GM18498 (cell line): ENCODE results near the gene PLEKHH1.
"Not testable (repeated sequence)": the region's sequence is repeated elsewhere in the genome, so short reads cannot be mapped to it uniquely, and the experiment has no call there.

Experiments used
- ATAC-seq: cut with Tn5 transposase; IDR thresholded peaks from one replicate; pipeline ENCODE4 v1.9.1; 2021; ENCODE audit warnings: mild to moderate bottlenecking, moderate library complexity; ENCODE audit not compliant: unreplicated experiment

The PLEKHH1 gene

DNA sequence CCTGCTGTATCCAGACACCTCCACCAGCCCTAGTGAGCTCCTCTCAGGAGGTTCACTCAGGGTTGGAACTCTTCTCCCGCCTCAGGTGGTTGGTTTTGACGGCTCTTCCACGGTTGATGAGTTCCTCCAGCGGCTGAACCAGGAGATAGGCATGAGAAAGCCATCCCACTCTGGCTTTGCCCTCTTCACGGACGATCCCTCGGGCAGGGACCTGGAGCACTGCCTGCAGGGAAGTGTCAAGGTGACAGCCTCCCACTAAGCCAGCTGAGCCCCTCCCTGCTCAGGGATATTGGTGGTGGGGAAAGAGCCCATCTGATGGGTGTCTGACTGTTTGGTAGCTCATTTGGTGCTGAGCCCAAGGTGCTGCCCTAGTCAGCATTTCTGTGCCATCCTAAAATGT, 46.5 kb downstream of the PLEKHH1 start:
- no peak for ATAC-seq

- ATAC-seq = no peak
Measured at GRCh38 chr14:67580336-67581171, 47.5 kb downstream of the PLEKHH1 start.

DNA sequence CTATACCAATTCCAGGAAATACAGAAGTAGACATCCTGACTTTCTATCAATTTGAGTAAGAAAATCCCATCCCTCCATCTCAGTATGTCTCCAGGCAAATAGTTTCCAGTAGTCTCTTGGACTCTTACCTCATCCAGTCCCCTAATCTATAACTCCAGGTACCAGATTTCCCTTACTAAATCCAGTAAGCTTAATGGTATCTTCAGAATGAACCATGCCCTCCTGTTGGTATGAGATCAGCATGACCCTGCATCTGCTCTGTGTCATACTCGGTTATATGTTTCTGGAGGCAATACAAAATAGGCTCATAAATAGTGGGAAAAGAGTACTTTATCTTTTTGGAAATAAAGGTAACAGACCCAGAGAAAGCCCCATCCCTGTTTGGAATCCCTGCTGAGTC, 48.6 kb downstream of the PLEKHH1 start:
- no peak for ATAC-seq

- no peak for ATAC-seq
Measured at GRCh38 chr14:67582061-67582460, 49.0 kb downstream of the PLEKHH1 start.

DNA sequence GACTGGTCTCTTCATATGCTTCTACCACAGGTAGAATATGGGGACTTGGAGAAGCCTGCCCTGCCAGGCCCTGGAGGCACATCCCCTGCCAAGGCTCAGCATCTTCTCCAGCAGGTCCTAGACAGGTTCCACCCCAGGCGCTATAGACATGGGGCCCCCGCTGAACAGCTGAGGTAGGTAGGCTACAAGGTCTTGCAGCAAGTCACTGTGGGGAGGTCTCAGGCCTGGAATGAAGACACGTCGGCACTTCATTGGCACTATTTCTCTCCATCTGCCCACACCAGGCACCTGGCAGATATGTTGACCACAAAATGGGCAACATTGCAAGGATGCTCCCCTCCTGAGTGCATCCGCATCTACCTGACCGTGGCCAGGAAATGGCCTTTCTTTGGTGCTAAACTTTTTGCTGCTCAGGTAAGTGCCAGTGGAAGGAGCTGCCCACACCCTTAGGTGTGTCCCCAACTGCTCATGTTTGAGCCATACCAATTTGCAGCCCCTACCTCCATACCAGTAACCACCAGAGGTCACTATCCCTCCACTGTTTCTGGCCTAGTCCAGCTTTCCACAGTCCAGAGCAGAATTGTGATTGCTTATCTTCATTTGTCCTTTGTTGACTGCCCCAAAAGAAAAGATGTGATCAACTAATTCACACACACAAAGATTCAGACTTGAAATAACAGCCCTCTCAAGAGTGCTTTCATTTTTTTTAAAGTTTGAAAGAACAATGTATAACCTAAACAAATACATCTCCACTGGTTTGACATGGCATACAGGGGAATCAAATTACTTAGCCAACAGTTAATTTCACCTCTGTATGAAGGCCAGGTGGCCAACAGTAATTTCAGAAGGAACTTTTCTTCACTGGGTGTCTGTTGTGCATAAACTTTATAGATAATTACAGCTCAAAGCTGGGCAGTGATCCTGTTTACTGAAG, 50.9 kb downstream of the PLEKHH1 start:
- peak; percentile 72 for ATAC-seq

- ATAC-seq = no peak
Measured at GRCh38 chr14:67584978-67585377, 51.9 kb downstream of the PLEKHH1 start.

DNA sequence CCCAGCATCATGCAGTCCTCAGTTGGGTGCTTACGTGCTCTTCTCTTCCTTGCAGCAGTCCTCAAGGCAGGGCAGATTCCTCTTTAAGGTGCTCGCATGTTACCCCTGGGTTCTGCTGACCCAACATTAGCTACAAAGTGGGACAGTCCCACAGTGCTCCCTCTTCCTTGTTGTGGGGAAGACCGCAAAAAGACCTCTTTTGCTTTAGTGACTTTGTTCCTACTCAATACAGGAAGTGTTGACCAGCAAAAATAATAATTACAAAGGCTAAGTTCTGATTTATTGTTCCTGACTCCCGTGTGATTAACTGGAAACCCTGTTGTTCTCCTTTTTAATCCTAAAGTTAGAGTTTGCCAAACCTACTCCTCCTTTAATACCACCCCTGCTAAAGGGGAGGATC, 53.3 kb downstream of the PLEKHH1 start:
- no peak for ATAC-seq

- ATAC-seq = no peak
Measured at GRCh38 chr14:67589204-67589770, 56.2 kb downstream of the PLEKHH1 start.

GRCh38 chr14:67593650-67594049, 60.6 kb downstream of the PLEKHH1 start:
- not testable (repeated sequence) for ATAC-seq

DNA sequence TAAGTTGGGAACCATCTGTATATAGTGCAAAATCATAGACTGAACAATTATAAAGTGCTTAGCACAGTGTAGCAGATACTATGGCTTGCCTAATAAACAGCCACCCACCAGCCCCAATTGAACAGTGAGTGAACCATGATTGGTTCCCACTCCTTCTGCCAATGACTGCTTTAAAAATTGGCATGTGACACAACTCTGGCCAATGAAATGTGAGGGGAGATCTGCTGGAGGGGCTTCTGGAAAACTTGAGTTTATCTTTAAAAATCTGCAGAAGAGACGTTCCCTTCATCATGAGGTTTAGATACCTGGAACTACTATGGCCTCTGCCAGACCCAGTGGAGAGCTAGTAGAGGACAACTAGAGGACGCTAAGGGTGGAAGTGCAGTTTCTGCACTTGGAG, 62.3 kb downstream of the PLEKHH1 start:
- ATAC-seq = no peak

DNA sequence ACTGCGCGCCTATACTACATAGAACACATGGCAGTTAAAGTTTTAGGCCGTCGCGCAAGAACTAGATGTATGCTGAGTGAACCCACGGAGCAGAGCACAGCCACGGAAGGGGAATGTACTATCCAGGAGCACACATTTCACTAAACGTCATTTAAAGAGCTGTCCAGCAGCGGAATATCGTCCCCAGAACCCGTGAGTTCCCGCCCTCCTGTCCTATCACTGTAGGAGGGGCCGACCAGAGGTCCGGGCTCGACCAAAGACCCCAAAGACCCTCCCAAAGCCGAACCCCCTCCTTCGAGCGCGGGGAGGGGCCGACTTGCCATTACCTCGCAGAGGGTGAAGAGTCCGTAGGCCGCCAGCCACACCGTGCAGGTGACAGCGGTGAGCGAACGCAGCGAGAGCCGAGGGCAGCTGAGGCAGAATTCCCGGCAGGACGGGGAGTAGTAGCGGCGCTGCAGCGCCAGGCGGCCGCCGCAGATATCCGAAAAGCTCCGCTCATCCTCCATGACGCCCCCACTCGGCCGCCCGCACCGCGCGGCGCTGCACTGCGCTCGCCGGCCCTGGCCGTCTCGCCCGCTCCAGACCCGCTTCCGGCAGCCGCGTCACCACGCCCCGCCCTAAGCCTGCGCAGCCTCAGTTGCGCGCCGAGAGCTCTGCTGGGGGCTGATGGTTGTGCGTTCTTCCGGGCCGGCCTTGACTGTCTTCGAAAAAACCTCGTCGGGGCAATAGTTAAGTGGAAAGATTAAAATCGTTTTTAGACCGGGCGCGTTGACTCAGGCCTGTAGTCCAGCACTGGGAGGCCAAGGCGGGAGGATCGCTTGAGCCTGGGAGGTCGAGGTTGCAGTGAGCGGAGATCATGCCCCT, 66.8 kb downstream of the PLEKHH1 start, which contains the start of gene PIGH:
Gene PIGH, minus strand, starts transcription at position 571 of the 864 bp plus-strand sequence. Its CDS starts 65 bp downstream, at position 506.
- ATAC-seq = peak; percentile 89

- ATAC-seq = peak; percentile 0
Measured at GRCh38 chr14:67600562-67600974, 67.5 kb downstream of the PLEKHH1 start.

DNA sequence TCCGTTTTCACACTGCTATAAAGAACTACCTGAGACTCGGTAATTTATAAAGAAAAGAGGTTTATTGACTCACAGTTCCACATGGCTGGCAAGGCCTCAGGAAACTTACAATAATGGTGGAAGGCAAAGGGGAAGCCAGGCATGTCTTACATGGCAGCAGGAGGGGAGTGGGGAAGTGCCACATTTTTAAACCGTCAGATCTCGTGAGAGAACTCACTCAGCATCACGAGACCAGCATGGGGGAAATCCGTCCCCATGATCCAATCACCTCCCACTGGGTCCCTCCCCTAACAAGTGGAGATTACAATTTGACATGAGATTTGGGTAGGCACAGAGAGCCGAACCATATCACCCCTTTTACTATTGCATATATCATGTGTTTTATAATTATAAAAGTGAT, 69.0 kb downstream of the PLEKHH1 start:
- ATAC-seq = no peak

DNA sequence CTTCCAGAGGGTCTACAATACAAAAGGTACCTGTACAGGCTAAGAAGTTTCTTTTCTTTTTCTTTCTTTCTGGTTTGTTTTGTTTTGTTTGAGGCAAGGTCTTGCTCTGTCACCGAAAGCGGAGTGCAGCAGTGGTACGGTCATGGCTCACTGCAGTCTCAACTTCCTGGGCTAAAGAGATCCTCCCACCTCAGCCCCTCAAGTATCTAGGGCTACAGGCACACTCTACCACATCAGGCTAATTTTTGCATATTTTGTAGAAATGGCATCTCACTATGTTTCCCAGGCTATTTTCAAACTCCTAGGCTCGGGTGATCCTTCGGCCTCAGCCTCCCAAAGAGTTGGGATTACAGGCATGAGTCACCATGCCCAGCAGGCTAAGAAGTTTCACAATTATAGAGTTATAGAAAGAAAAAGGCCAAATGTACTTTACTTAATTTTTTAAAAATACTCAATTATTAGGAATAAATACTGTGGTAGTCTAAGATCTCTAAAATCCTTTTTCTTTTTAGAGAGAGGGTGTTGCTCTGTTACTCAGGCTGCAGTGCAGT, 70.0 kb downstream of the PLEKHH1 start:
- peak; percentile 72 for ATAC-seq

DNA sequence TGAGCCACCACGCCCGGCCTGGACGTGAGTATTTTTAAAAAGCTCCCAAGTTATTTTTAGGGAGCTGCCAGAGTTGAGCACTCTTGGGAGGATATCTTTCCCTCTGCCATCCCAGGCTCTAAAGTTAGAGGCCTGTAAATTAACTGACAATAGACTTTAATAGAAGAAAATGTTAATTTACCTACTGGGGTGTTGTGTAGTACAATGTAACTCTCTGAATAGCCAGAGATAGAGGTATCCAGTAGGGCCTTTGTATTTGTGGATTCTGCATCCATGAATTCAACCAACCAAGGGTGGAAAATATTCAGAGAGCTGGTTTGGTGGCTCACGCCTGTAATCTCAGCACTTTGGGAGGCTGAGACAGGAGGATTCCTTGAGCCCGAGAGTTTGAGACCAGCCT, 74.6 kb downstream of the PLEKHH1 start:
- no peak for ATAC-seq

DNA sequence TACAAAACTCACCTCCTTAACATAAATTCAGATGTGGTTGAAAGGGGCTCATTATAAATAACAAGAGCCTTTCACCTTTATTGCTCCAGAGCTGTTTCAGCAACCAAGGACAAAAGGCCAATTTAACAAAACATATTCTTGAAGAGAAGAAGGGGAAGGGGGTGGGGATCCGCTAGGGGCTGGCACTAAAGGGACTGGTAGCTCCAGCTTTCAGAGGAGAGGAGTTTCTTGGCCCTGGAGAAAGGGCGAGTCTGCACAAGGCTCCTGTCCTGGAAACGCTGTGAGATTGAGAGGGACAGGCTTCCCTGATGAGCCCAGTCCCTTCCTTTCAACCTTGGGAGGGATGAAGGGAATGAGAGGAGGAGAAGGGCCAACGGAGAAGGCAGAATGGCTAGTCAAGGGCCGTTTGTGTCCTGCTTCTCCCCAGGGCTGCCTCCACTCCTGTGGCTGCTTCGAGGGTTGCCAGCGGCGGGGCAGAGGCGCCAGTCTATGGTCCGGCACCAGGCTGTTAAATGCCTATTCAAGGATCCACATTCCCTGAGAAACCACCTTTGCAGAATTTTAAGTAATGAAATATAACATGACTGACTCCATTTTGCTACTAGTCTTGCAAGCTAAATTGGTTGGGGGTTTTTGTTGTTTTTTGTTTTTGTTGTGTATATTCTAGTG, 76.7 kb downstream of the PLEKHH1 start:
- ATAC-seq = no peak

DNA sequence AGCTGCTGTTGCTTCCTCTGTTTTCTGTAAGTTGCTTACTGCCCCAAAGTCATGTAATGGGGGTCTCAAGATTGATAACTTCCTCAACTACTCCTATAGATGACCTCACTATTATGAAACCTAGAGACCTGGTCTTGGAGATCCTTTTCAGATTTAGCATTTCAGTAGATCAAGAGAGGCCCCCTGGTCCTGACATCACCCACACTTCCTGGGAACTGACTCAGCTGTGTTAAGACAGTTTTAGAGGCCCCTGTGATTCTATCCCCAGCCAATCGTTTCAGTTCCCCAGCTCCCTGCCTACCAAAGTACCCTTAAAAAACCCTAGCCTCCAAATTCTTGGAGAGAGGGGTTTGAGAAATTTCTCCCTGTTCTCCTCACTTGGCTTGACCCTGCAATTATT, 77.4 kb downstream of the PLEKHH1 start:
- no peak for ATAC-seq

GRCh38 chr14:67618617-67619063, 85.5 kb downstream of the PLEKHH1 start:
- ATAC-seq = peak; percentile 31

DNA sequence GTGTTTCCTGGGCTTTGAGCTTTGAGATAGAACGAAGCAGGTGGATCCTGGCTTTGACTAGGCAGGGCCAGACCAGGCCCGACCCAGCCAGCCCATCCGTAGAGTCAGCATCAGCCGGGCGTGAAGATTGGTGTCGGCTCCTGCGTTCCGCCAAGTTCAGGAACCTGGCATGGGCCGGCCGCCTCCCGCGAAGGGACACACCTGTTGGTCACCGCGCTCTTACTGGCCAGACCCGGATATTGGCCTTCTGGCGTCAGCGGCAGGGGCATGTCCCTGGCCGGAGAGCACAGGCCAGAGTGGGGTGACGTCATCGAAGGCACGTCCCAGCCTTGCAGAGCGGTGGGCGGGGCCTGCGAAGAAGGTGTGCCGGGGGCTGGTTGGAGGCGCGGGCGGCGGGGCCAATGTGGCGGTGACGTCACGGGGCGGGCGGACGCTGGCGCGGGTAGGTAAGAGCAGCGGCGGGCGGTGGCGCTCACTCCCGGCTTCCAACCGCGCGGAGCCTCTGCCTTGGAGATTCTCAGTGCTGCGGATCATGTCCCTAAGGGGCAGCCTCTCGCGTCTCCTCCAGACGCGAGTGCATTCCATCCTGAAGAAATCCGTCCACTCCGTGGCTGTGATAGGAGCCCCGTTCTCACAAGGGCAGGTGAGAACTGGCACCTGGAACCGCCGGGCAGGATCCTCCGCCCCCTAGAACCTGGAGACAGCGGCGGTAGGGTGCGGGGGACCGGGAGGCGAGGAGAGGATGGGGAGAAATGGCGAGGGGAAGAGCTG, 86.5 kb downstream of the PLEKHH1 start, which contains the start of gene ARG2:
Gene ARG2, plus strand, starts transcription at position 475 of the 771 bp plus-strand sequence. Its CDS starts 58 bp downstream, at position 533.
- ATAC-seq = peak; percentile 97
